Measurements from ENCODE around the gene GNG12. TPM values are rescaled to one million over a fixed set of nuclear protein-coding genes. Genes with fewer than 3 reads are reported as not detected.

GNG12 gene
- total RNA-seq, 1 donor from 2014 or later: 68.4 TPM

DNA sequence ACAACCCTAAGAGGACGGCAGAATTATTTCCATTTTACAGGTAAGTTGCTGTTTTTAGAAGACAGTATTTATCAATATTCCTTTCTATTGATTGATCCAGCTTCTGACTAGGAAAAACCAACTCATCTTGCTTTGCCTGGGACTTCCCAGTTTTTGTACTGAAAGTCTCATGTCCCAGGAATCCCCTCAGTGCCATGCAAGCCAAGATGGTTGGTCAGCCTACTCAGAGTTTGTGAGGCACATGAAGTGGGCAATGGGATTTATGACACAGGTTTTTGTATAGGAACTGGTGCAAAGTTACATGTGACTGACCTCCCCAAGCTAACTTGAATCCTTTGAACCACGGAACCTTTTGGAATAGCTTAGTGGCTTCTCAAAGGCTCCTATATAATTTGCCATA lies 45.5 kb downstream of the GNG12 start:
- no peak for DNase-seq (ENCODE audit: low spot score)

DNA sequence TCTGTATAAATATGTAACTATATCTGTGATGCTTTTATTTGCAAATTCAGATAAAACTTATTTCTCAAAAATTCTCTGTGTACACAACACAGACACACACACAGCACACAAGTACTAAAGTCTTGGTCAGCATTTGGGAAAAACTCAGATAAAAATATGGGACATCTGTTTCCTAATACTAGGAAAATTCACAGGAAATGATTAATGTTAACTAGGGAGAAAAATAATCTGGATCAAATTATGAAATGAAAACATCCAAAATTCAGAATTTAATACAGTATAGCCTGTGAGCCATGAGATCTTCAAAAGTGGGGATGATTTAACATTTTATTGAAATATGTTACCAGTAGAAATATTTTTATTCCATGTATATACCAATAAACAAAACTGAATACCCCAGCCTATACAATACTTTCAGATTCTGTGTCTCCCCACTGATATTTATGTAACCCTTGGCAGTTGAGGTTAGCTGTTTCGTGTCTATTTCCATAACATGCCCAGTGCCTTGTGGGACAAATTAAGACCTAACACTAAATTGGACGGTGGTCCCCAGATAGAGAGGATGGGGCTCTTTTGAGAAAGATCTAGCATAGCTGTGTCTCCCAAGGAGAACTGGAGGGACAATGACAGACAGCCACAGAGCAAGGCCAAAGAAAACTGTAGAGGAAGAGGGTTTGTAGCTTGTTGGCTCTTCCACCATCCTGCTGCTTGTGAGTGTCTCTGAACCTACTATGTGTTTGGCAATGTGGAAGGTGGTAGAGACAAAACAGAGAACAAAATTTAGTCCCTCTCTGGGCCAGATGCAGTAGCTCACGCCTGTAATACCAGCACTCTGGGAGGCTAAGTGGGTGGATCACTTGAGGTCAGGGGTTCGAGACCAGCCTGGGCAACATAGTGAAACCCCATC lies 47.2 kb downstream of the GNG12 start:
- DNase-seq (ENCODE audit: low spot score): no peak

DNA sequence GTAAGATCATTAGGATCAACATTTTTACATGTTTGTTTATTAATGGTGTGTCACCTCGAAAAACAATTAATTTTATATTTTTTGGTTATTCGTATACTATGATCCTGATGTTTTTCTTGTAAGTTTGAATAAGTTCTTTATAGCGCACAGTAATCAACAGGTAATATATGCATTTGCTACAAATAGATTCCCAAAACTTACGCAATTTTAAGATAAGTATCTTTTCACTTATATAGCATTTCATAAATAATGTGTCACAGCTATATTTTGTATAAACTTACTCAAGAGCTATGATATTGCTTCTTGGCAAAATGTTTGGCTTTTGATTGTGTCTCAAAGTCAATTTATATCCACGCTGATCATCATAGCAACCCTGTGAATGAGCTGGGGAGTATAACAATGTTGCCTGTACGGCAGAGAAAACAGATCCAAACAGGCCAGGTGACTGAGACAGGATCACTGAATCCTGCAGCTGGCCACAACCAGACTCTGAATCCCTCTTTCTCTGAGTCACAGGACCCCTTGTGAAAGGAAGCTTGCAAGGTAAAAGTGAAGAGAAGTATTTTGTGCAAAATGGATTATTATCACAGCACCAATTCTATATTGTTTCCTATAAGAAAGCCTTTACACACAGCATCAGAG lies 48.6 kb downstream of the GNG12 start:
- DNase-seq (ENCODE audit: low spot score): no peak

DNA sequence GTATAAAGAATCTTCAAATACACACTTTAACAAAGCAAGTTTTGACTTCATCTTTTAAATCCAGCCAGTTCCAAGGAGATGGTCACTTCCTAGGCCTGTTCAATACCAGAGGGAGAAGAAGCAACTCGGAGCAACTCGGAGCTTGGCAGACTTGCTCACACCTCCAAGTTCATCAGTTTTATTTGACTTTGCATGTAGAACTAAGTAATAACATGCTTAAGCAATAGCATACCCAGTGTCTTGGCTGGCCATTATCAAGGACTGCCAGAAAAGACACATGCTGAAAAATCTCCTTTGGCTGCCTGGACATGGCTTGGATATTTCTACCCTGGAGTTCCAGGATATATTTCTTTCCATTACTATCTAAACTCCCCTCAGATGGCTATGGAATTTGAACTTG lies 52.6 kb downstream of the GNG12 start:
- no peak for DNase-seq (ENCODE audit: low spot score)

GRCh38 chr1:67777440-67777839 lies 55.8 kb downstream of the GNG12 start:
- no peak for DNase-seq (ENCODE audit: low spot score)

- no peak for DNase-seq (ENCODE audit: low spot score)
Observed at GRCh38 chr1:67777016-67777415, 56.3 kb downstream of the GNG12 start.

- DNase-seq (ENCODE audit: low spot score): no peak
Observed at GRCh38 chr1:67773462-67773861, 59.8 kb downstream of the GNG12 start.

- no peak for DNase-seq (ENCODE audit: low spot score)
Observed at GRCh38 chr1:67771749-67772148, 61.5 kb downstream of the GNG12 start.

DNA sequence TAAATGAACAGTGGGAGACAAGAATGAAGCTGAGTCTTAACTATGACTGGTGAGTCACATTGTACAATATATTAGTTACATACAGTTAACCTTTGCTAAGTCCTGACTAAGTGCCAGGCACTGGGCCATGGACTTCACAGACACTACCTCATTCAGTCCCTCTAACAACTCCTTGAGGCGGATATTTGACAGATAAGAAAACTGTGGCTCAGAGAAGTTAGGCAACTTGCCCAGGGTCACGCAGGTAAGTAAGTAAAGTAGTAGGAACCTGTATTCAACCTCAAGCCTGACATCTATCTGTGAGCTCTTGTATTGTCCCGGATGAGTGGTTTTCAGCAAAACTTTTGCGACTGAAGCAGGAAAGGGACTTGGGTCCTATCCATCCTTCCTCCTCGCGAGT lies 62.1 kb downstream of the GNG12 start:
- no peak for DNase-seq (ENCODE audit: low spot score)

GRCh38 chr1:67769633-67770256 lies 63.5 kb downstream of the GNG12 start:
- DNase-seq (ENCODE audit: low spot score): no peak

DNA sequence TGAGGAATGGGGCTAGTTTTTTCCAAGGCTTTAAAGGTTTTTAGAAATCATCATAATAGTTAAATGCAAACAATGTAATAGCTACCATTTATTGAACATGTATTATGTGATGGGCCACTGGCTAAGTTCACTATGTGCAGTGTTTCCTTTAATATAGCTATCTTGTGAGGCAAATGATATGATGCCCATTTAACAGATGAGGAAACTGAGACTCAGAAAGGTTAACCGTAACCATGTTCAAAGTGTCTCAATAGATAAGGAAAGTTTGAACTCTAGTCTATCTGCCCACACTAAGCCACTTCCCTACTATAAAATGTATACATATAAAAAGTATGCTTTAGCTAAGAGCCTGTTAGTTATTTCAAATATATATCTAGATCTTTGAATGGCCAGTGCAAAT lies 64.8 kb downstream of the GNG12 start:
- no peak for DNase-seq (ENCODE audit: low spot score)

DNA sequence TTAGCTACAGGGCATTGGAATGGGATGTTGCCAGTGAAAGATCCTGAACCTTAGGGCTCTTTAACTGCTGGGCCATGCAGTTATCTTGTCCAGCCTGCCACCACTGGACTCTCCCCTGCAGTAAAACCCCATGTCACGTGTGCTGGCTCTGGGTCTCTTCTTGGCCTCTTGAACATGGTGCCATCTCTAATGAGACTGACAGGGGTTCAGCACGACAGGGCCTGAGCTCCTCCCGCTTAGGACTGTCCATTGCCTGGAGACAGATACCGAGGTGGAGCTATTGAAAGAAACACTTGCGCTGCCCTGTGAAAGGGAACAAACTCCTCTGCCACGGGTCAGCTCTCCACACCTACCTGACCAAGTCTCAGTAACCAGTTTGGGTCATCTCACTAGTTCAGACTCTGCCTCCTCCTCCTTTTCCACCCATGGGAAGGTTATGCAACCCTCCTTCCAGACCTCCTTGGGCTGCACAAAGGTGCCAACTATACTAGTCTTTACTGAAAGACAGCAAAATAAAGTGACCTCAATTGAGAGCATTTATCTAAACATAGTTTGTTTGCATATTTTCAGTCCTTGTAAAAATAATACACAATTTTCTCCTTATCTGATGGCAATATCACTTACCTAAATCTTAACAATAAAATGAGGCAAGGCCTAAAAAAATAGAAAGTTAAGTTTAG lies 66.0 kb downstream of the GNG12 start:
- DNase-seq (ENCODE audit: low spot score): no peak

- no peak for DNase-seq (ENCODE audit: low spot score)
Observed at GRCh38 chr1:67766141-67766978, 66.9 kb downstream of the GNG12 start.

DNA sequence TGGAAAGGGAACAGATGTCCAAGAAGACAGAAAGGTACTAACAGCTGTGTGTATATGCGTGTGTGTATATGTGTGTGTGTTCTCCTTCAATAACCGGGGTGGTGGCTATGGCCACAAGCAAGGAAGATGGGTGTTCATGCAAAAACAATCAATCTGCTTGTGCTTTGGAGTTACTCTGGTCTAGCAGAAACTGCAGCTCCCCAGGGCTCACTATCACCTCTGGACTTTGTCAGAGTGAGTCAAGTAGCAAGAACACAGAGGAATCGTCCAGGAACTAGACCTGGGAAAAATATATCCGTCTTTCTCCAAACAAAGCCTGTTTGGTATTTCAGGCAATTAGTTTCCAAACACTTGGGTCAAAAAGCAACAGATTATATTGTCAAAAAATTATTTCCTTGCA lies 68.6 kb downstream of the GNG12 start:
- DNase-seq (ENCODE audit: low spot score): no peak

DNA sequence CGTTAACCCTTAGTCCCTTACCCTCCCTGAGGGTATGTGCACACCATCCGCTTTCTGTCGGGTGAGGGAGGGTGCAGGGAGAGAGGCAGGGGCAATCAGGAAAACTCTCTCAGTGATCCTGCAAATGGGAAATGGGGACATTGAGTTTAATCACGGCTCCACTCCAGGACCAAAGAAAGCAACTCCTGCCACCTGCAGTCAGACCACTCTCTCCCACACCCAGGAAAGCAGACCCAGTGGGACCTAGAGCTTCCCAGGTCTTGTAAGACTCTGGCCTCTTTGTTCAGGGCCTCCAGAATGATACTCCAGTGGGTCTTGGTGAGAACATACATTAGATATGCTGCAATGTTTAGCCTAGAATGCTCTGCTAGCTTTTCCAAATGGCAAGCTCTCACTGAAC lies 71.5 kb downstream of the GNG12 start:
- no peak for DNase-seq (ENCODE audit: low spot score)

GRCh38 chr1:67761091-67761490 lies 72.2 kb downstream of the GNG12 start:
- no peak for DNase-seq (ENCODE audit: low spot score)

- DNase-seq (ENCODE audit: low spot score): peak; percentile 73
Observed at GRCh38 chr1:67760030-67760821, 73.0 kb downstream of the GNG12 start.

- no peak for DNase-seq (ENCODE audit: low spot score)
Observed at GRCh38 chr1:67759692-67760029, 73.6 kb downstream of the GNG12 start.

- DNase-seq (ENCODE audit: low spot score): no peak
Observed at GRCh38 chr1:67759066-67759465, 74.2 kb downstream of the GNG12 start.

DNA sequence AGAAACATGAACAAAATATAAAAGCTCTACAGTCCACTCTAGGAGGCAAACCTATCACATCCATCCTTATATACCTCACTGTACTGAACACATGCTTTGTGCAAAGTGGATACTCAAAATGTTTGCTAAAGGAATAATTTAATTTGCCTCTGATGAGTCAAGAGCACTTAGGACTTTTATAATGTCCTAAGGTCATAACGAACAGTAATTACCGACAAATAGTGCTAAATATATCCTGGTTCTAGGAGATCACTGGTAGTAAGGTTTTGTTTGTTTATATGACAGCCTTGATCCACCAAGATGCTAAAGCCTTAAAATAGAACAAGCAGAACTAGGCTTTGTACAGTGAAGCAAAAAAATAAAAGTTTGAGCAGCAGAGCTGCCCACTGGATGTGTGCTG lies 77.6 kb downstream of the GNG12 start:
- DNase-seq (ENCODE audit: low spot score): no peak

- DNase-seq (ENCODE audit: low spot score): no peak
Observed at GRCh38 chr1:67755160-67755559, 78.1 kb downstream of the GNG12 start.
